Measurements from ENCODE around the gene MAP4K4.

GRCh38 chr2:101762451-101763171 lies 65.1 kb downstream of the MAP4K4 start:
- TF ChIP-seq CTCF (IDR thresholded peaks at IDR 0.05) (no peak), EZH2 (IDR thresholded peaks at IDR 0.05) (no peak)

Measured in neural progenitor cell (in vitro differentiated cells).